ENCODE results near the gene MINK1. TPM values are rescaled to one million over a fixed set of nuclear protein-coding genes. Genes with fewer than 3 reads are reported as not detected.

The MINK1 gene
- polyA plus RNA-seq, 2 of the 4 experiments (the other 2 are of a cell fraction) = 41.3 to 66.9 TPM

DNA sequence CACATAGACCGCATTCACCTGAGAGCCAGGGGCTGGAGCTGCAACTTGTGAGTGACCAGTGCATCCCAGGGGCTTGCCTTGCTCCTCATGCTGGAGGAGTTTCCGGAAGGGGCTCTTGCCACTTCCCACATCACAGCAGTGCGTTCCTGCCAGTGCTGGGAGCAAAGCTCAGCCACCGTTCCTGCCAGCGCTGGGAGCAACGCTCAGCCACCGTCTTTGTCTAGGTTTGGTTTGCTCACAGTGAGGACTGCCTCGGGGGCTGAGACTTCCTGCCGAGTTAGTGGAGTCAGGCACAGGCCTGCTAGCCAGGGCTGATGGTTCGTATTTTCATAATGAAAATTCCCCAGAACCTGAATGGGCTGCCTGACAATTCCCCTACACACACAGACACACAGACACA, 75.2 kb downstream of the MINK1 start:
- no peak overlapping the region for H3K27ac ChIP-seq
- TF ChIP-seq FOSL2 (IDR thresholded peaks at IDR 0.05) = no peak
- no peak for TF ChIP-seq FOSL2 (CRISPR knock-in tag; IDR thresholded peaks at IDR 0.05)
- no peak for TF ChIP-seq ZC3H11A (IDR thresholded peaks at IDR 0.05)
- no peak for TF ChIP-seq KDM1A (IDR thresholded peaks at IDR 0.05; ENCODE audit: low read depth)
- TF ChIP-seq REST (IDR thresholded peaks at IDR 0.05) = no peak
- no peak for TF ChIP-seq MYC (IDR thresholded peaks at IDR 0.05; ENCODE audit: borderline replicate concordance, low read length)
- TF ChIP-seq RNF2 (IDR thresholded peaks at IDR 0.05; ENCODE audit: borderline replicate concordance, low read depth) = no peak
- no peak for TF ChIP-seq POLR2AphosphoS2 (conservative IDR thresholded peaks at IDR 0.05; ENCODE audit: low read length)
- TF ChIP-seq EP300 (IDR thresholded peaks at IDR 0.05) = no peak
- DNase-seq (ENCODE audit: low read depth in 1 of 2, low spot score in 1 of 2) = no peak
- POLR2A ChIA-PET = interaction anchor here (1.4 kb wide), 1 partner anchor 31 kb away, joined by 17 read pairs; the partner anchor contains the start of genes RNF167 and SLC25A11
- H3K4me1 ChIP-seq = peaks cover 9% of the 10 kb centered on the region; the same call in 1 of the 3 replicates
- H3K4me3 ChIP-seq = no peak overlapping the region
- CTCF ChIA-PET = interaction anchor here (0.6 to 2.9 kb wide), 49 partner anchors 8 to 341 kb away, joined by 3 to 42 read pairs (median 5); partner anchors contain the start of genes C17orf107, CAMTA2, ENO3 and PFN1
- FAIRE-seq = no peak
- ATAC-seq = no peak
- 75% methylated on average over 10 of the region's 10 CpGs for WGBS (ENCODE audit: missing lambda C conversion rate)
- no peaks in the 10 kb centered on the region for H3K9me3 ChIP-seq
- no peak overlapping the region for H3K4me2 ChIP-seq

GRCh38 chr17:4908711-4909496, 75.8 kb downstream of the MINK1 start:
- WGBS (ENCODE audit: missing lambda C conversion rate) = 37% methylated on average over 20 of the region's 20 CpGs
- ATAC-seq (peak; percentile 96 to 97), DNase-seq (ENCODE audit: low read depth in 1 of 2, low spot score in 1 of 2) (peak; percentile 86 to 92), FAIRE-seq (peak; percentile 89)
- Histone ChIP-seq H3K9me3 (no peaks in the 10 kb centered on the region), H3K4me2 (peak overlapping the region; percentile 8), H3K27ac (peak overlapping the region; percentile 0 to 58; a peak in 3 of 6 replicates), H3K4me3 (no peak overlapping the region), H3K4me1 (peaks cover 9% of the 10 kb centered on the region; the same call in 2 of the 3 replicates)
- ChIA-PET CTCF (interaction anchor here (0.6 to 2.9 kb wide), 65 partner anchors 9 to 697 kb away, joined by 3 to 42 read pairs (median 4); partner anchors contain the start of genes ARRB2, C17orf107, CAMTA2 and ENO3), POLR2A (interaction anchor here (0.7 to 1.4 kb wide), 3 partner anchors 31 to 342 kb away, joined by 3 to 17 read pairs (median 4); partner anchors contain the start of genes RNF167 and SLC25A11)
- TF ChIP-seq CTCF (IDR thresholded peaks at IDR 0.05) (peak; percentile 85), RNF2 (IDR thresholded peaks at IDR 0.05; ENCODE audit: borderline replicate concordance, low read depth) (no peak), SMC3 (IDR thresholded peaks at IDR 0.05) (peak; percentile 86), RFX5 (IDR thresholded peaks at IDR 0.05) (no peak), RAD21 (conservative IDR thresholded peaks at IDR 0.05 in 1 of 2, IDR thresholded peaks at IDR 0.05 in 1 of 2) (peak; percentile 88 to 91), NR3C1 (IDR thresholded peaks at IDR 0.05) (no peak), REST (IDR thresholded peaks at IDR 0.05) (no peak), FOSL2 (IDR thresholded peaks at IDR 0.05) (no peak), FOSL2 (CRISPR knock-in tag; IDR thresholded peaks at IDR 0.05) (0 out of 2 replicates have a peak, but pooled peaks have one; percentile 4), HMGXB4 (CRISPR knock-in tag; IDR thresholded peaks at IDR 0.05; ENCODE audit: borderline replicate concordance) (no peak), TP53 (CRISPR knock-in tag; IDR thresholded peaks at IDR 0.05) (no peak), FOXS1 (CRISPR knock-in tag; IDR thresholded peaks at IDR 0.05) (no peak), ZNF302 (CRISPR knock-in tag; IDR thresholded peaks at IDR 0.05) (no peak), CEBPB (IDR thresholded peaks at IDR 0.05) (peak in 1 of 2 experiments; percentile 61; a peak in 1 of 4 replicates), ZSCAN20 (CRISPR knock-in tag; IDR thresholded peaks at IDR 0.05) (no peak), HEYL (CRISPR knock-in tag; IDR thresholded peaks at IDR 0.05) (no peak), TFCP2L1 (CRISPR knock-in tag; IDR thresholded peaks at IDR 0.05) (no peak)
- TF ChIP-seq, protein P1, sequence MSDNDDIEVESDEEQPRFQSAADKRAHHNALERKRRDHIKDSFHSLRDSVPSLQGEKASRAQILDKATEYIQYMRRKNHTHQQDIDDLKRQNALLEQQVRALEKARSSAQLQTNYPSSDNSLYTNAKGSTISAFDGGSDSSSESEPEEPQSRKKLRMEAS (IDR thresholded peaks at IDR 0.05) = 0 out of 2 replicates have a peak, but pooled peaks have one; percentile 23

Data from A549 (cell line).